MM.1S (cell line): ENCODE results near the gene TIE1.

Experiments
- DNase-seq: peaks from one replicate; pipeline ENCODE4 v3.0.0-alpha.2; 2015
- H2AFZ ChIP-seq: fragments of 300-600 bp; sonication (generic); 2 replicates; pipeline ENCODE4 v1.6.0; 2016; ENCODE audit warnings: antibody characterized with exemption, low read length
- H3F3A ChIP-seq: fragments of 300-600 bp; sonication (generic); 2 replicates; pipeline ENCODE4 v1.6.1; 2016; ENCODE audit warnings: mild to moderate bottlenecking, antibody characterized with exemption, low read length, moderate library complexity, mixed read lengths; ENCODE audit not compliant: insufficient read depth
- H3K27ac ChIP-seq: fragments of 300-600 bp; sonication (generic); 2 replicates; pipeline ENCODE4 v1.5.1; 2016; ENCODE audit warnings: mild to moderate bottlenecking, low read length
- H3K27me3 ChIP-seq: fragments of 300-600 bp; sonication (generic); replicated peaks from 2 replicates; pipeline ENCODE4 v1.6.0; 2016; ENCODE audit warnings: low read length; ENCODE audit not compliant: insufficient read depth
- H3K36me3 ChIP-seq: fragments of 300-600 bp; sonication (generic); replicated peaks from 2 replicates; pipeline ENCODE4 v1.6.1; 2016; ENCODE audit warnings: mild to moderate bottlenecking, low read length, mixed read lengths; ENCODE audit not compliant: insufficient read depth
- H3K4me1 ChIP-seq: fragments of 300-600 bp; sonication (generic); 2 replicates; pipeline ENCODE4 v1.6.1; 2016; ENCODE audit warnings: low read length, mixed read lengths
- H3K4me2 ChIP-seq: fragments of 300-600 bp; sonication (generic); 2 replicates; pipeline ENCODE4 v1.6.0; 2016; ENCODE audit warnings: low read depth, low read length
- H3K4me3 ChIP-seq: fragments of 300-600 bp; sonication (generic); 2 replicates; pipeline ENCODE4 v1.5.1; 2016; ENCODE audit warnings: low read length, mixed read lengths
- H3K79me2 ChIP-seq: fragments of 300-600 bp; sonication (generic); 2 replicates; pipeline ENCODE4 v1.6.1; 2016; ENCODE audit warnings: mixed run types, low read length, mixed read lengths
- H3K9ac ChIP-seq: fragments of 300-600 bp; sonication (generic); 2 replicates; pipeline ENCODE4 v1.6.1; 2016; ENCODE audit warnings: low read length, mixed read lengths
- H3K9me2 ChIP-seq: fragments of 300-600 bp; sonication (generic); replicated peaks from 2 replicates; pipeline ENCODE4 v1.6.1; 2016; ENCODE audit warnings: mild to moderate bottlenecking, low read length, mixed read lengths; ENCODE audit not compliant: insufficient read depth
- H3K9me3 ChIP-seq: fragments of 300-600 bp; sonication (generic); replicated peaks from 2 replicates; pipeline ENCODE4 v1.6.1; 2016; ENCODE audit warnings: mild to moderate bottlenecking, low read length, mixed read lengths; ENCODE audit not compliant: insufficient read depth
- H4K20me1 ChIP-seq: fragments of 300-600 bp; sonication (generic); 2 replicates; pipeline ENCODE4 v1.6.1; 2016; ENCODE audit warnings: mild to moderate bottlenecking, low read length, moderate library complexity, mixed read lengths; ENCODE audit not compliant: insufficient read depth
- CTCF ChIP-seq: fragments of 300-600 bp; sonication (generic); IDR thresholded peaks from 2 replicates; pipeline ENCODE4 v1.5.1; 2016; ENCODE audit warnings: antibody characterized with exemption, low read length, mixed read lengths
- EZH2 ChIP-seq: fragments of 300-600 bp; sonication (generic); optimal IDR thresholded peaks from 2 replicates; pipeline ENCODE3; 2017; ENCODE audit warnings: low read depth, mild to moderate bottlenecking, antibody characterized with exemption, low read length, mixed read lengths
- EZH2phosphoT487 ChIP-seq: fragments of 300-600 bp; sonication (generic); IDR thresholded peaks from 2 replicates; pipeline ENCODE4 v1.6.1; 2018; ENCODE audit warnings: antibody characterized with exemption, low read length

The TIE1 gene

GRCh38 chr1:43319288-43319687, 18.5 kb downstream of the TIE1 start:
- Histone ChIP-seq H3K27ac (no peak overlapping the region), H3K36me3 (no peaks in the 10 kb centered on the region), H3F3A (no peaks in the 10 kb centered on the region), H3K79me2 (no peaks in the 10 kb centered on the region), H2AFZ (no peak overlapping the region), H3K27me3 (no peaks in the 10 kb centered on the region), H3K4me3 (no peak overlapping the region), H3K9me3 (no peaks in the 10 kb centered on the region), H3K9me2 (no peaks in the 10 kb centered on the region), H3K4me2 (no peak overlapping the region), H4K20me1 (no peaks in the 10 kb centered on the region), H3K4me1 (no peaks in the 10 kb centered on the region), H3K9ac (no peak overlapping the region)
- TF ChIP-seq CTCF (no peak), EZH2phosphoT487 (no peak), EZH2 (no peak)
- no peak for DNase-seq

DNA sequence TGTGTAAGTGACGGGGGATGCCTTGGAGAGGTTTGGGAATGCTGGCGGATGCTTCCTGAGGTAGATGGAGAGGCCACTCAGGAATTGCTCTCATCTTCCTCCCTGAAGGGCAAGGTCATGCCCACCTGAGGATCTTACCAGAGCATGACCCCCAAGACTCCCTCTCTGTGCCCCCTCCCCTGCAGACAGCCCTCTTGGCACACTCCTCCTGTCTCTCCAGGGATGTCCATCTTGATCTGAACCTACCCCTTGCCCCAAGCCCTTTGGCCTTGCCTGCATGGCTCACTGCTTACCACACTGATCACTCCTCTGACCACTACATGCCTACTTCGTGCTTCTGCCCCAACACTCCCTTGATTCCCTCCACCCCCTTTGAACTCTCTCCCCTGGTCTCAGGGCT, 19.0 kb downstream of the TIE1 start:
- H4K20me1 ChIP-seq = no peaks in the 10 kb centered on the region
- H3K79me2 ChIP-seq = no peaks in the 10 kb centered on the region
- no peaks in the 10 kb centered on the region for H3K36me3 ChIP-seq
- H3K4me3 ChIP-seq = no peak overlapping the region
- H3K27me3 ChIP-seq = no peaks in the 10 kb centered on the region
- TF ChIP-seq CTCF (no peak), EZH2 (no peak)
- no peak overlapping the region for H2AFZ ChIP-seq
- no peak for DNase-seq
- no peak overlapping the region for H3K9ac ChIP-seq
- no peaks in the 10 kb centered on the region for H3K9me3 ChIP-seq
- H3K9me2 ChIP-seq = no peaks in the 10 kb centered on the region
- no peak overlapping the region for H3K27ac ChIP-seq
- no peaks in the 10 kb centered on the region for H3F3A ChIP-seq
- no peaks in the 10 kb centered on the region for H3K4me1 ChIP-seq
- H3K4me2 ChIP-seq = no peak overlapping the region

GRCh38 chr1:43321331-43321891, 20.6 kb downstream of the TIE1 start:
- H3K4me1 ChIP-seq = no peaks in the 10 kb centered on the region
- TF ChIP-seq CTCF = no peak
- TF ChIP-seq EZH2 = no peak
- TF ChIP-seq EZH2phosphoT487 = no peak
- H3K9me3 ChIP-seq = no peaks in the 10 kb centered on the region
- no peaks in the 10 kb centered on the region for H3K27me3 ChIP-seq
- H3K9ac ChIP-seq = no peak overlapping the region
- no peak overlapping the region for H3K4me3 ChIP-seq
- DNase-seq = no peak
- no peaks in the 10 kb centered on the region for H3F3A ChIP-seq
- no peaks in the 10 kb centered on the region for H3K36me3 ChIP-seq
- H2AFZ ChIP-seq = no peak overlapping the region
- no peaks in the 10 kb centered on the region for H4K20me1 ChIP-seq
- no peaks in the 10 kb centered on the region for H3K79me2 ChIP-seq
- no peak overlapping the region for H3K27ac ChIP-seq
- no peaks in the 10 kb centered on the region for H3K9me2 ChIP-seq
- H3K4me2 ChIP-seq = no peak overlapping the region
